Measurements from ENCODE around the gene TMEM217. TPM values are rescaled to one million over a fixed set of nuclear protein-coding genes. Genes with fewer than 3 reads are reported as not detected.
"Not testable (repeated sequence)": the region's sequence is repeated elsewhere in the genome, so short reads cannot be mapped to it uniquely, and the experiment has no call there.

Gene TMEM217
- total and polyA plus RNA-seq, 5 experiments from 2014 or later = 0.24 to 0.96 (median 0.54) TPM

DNA sequence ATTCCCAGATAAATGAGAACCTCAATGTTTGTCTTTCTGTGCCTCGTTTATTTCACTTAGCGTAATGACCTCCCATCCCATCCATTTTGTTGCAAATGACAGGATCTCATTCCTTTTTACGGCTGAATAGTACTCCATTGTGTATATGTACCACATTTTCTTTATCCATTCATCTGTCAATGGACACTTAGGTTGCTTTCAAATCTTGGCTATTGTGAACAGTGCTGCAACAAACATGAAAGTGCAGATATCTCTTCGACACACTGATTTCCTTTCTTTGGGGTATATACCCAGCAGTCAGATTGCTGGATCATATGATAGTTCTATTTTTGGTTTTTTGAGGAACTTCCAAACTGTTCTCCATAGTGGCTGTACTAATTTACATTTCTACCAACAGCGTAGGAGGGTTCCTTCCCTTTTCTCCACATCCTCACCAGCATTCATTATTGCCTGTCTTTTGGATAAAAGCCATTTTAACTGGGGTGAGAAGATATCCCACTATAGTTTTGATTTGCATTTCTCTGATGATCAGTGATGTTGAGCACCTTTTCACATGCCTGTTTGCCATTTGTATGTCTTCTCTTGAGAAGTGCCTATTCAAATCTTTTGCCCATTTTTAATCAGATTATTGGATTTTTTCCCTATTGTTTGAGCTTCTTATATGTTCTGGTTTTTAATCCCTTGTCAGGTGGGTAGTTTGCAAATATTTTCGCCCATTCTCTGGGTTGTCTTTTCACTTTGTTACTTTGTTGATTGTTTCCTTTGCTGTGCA is 71.8 kb downstream of the TMEM217 start:
- H3K27ac Mint-ChIP-seq = peak overlapping the region; percentile 87 to 97 (median 92)
- not testable (repeated sequence) for H3K36me3 Mint-ChIP-seq, H3K27me3 Mint-ChIP-seq, DNase-seq, ATAC-seq, H3K9me3 Mint-ChIP-seq
- H3K4me1 Mint-ChIP-seq = peaks cover 19 to 80% (median 57%) of the 10 kb centered on the region in 4 donors
- POLR2A ChIA-PET = interaction anchor here (0.6 to 2.9 kb wide), 10 partner anchors 10 to 157 kb away, joined by 3 to 19 read pairs (median 5); no protein-coding TSS in a partner anchor
- H3K4me3 Mint-ChIP-seq = peak overlapping the region in 8 of 10 donors; percentile 37 to 72 (median 61)

DNA sequence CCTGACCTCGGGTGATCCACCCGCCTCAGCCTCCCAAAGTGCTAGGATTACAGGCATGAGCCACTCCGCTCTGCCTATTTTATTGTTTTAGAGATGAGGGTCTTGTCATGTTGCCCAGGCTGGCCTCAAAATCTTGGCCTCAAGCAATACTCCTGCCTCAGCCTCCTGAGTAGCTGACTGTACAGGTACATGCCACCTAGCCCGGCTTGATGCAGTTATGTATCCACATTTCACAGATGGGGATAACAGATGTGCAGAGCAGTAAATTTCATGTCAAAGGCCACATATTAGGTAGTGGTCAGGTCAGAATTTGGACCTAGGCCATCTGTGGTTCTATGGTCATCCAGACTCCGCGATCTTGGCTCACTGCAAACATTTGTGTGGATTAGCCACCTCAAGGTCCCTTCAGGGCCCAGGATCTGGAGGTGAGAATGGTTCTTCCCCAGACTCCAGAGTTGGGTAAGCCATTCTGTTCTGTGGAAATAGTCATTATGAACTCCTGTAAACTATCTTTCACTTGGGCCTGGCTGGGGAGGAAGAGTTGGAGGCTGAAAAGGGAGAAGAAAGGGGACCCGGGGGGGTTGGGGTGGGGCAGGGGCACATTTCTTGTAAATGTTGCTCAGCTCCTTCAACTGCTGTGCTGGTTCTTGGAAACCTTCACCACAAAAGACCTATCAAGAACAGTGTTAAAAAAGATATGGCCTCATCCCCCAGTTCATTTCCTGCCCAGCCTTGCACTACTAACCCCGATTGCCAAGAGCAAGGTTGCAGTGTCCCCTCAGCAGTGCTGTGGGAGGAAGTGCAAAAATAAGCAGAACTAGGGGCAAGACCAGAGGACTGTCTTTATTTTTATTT is 75.0 kb downstream of the TMEM217 start:
- peaks cover 0 to 4% (median 0%) of the 10 kb centered on the region in 9 donors for H3K9me3 Mint-ChIP-seq
- peaks cover 18 to 72% (median 56%) of the 10 kb centered on the region in 4 donors for H3K4me1 Mint-ChIP-seq
- H3K27me3 Mint-ChIP-seq = no peaks in the 10 kb centered on the region
- H3K4me3 Mint-ChIP-seq = peak overlapping the region; percentile 48 to 85 (median 68)
- H3K36me3 Mint-ChIP-seq = peaks cover 0 to 2% (median 0%) of the 10 kb centered on the region in 3 donors
- POLR2A ChIA-PET = interaction anchor here (0.6 to 3.6 kb wide), 3 partner anchors 8 to 28 kb away, joined by 4 to 27 read pairs (median 6); no protein-coding TSS in a partner anchor
- peak overlapping the region; percentile 84 to 99 (median 92) for H3K27ac Mint-ChIP-seq
- ATAC-seq = peak; percentile 94 to 99
- peak in 9 of 10 donors; percentile 54 to 81 (median 62) for DNase-seq

DNA sequence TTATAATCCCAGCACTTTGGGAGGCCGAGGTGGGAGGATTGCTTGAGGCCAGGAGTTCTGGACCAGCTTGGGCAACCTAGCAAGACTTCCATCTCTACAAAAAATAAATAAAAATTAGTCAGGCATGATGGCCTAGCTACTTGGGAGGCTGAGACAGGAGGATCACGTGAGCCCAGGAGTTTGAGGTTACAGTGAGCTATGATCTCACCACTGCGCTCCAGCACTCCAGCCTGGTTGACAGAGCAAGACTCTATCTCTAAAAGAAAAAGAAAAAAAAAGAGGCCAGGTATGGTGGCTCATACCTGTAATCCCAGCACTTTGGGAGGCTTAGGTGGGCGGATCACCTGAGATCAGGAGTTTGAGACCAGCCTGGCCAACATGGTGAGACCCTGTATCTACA is 77.3 kb downstream of the TMEM217 start:
- POLR2A ChIA-PET = interaction anchor here (0.7 to 1.0 kb wide), 3 partner anchors 23 to 132 kb away, joined by 3 read pairs; no protein-coding TSS in a partner anchor
- peak overlapping the region in 4 of 10 donors; percentile 28 to 95 (median 50) for H3K27ac Mint-ChIP-seq
- H3K4me1 Mint-ChIP-seq = peaks cover 21 to 73% (median 55%) of the 10 kb centered on the region in 4 donors
- peak overlapping the region in 1 of 10 donors; percentile 2 for H3K4me3 Mint-ChIP-seq
- peaks cover 0 to 10% (median 0%) of the 10 kb centered on the region in 3 donors for H3K36me3 Mint-ChIP-seq
- not testable (repeated sequence) for H3K9me3 Mint-ChIP-seq, H3K27me3 Mint-ChIP-seq, DNase-seq, ATAC-seq

- POLR2A ChIA-PET = interaction anchor here (0.6 to 1.4 kb wide), 2 partner anchors 8 to 33 kb away, joined by 3 to 4 read pairs; no protein-coding TSS in a partner anchor
- peak overlapping the region in 3 of 10 donors; percentile 28 to 95 (median 66) for H3K27ac Mint-ChIP-seq
- no peaks in the 10 kb centered on the region for H3K27me3 Mint-ChIP-seq
- H3K36me3 Mint-ChIP-seq = peaks cover 4 to 16% (median 5%) of the 10 kb centered on the region in 3 donors
- DNase-seq (no peak), ATAC-seq (no peak)
- H3K4me3 Mint-ChIP-seq = no peak overlapping the region
- H3K9me3 Mint-ChIP-seq = no peaks in the 10 kb centered on the region
- H3K4me1 Mint-ChIP-seq = peaks cover 24 to 74% (median 57%) of the 10 kb centered on the region in 4 donors
These were observed 77.9 kb downstream of the TMEM217 start for GRCh38 chr6:37180075-37180474.

DNA sequence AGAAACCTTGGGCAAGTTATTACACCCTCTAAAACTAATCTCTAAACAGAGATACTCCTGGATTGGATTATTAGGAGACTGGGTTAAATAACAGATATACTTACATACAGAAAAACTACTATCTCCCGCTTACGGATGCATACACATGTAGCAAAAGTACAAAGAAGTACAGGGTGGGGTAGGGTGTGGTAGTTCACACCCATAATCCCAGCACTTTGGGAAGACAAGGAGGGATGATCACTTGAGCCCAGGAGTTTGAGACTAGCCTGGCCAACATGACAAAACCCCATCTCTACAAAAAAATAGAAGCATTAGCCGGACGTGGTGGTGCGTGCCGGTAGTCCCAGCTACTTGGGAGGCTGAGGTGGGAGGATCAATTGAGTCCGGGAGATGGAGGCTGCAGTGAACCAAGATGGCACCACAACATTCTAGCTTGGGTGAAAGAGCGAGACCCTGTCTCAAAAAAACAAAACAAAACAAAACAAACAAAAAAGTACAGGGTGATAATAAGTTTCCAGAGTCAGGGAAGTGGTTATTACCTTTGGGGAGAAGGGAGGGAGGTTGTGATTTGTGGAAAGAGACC is 79.9 kb downstream of the TMEM217 start:
- DNase-seq = no peak
- no peak for ATAC-seq
- no peaks in the 10 kb centered on the region for H3K9me3 Mint-ChIP-seq
- no peaks in the 10 kb centered on the region for H3K27me3 Mint-ChIP-seq
- peaks cover 22 to 36% (median 23%) of the 10 kb centered on the region in 3 donors for H3K36me3 Mint-ChIP-seq
- POLR2A ChIA-PET = interaction anchor here (1.4 to 11.2 kb wide), 2 partner anchors 29 to 154 kb away, joined by 6 to 205 read pairs; no protein-coding TSS in a partner anchor
- peak overlapping the region; percentile 69 to 99 (median 86) for H3K27ac Mint-ChIP-seq
- H3K4me3 Mint-ChIP-seq = peak overlapping the region in 7 of 10 donors; percentile 24 to 76 (median 41)
- H3K4me1 Mint-ChIP-seq = peaks cover 40 to 82% (median 68%) of the 10 kb centered on the region in 4 donors

- Mint-ChIP-seq H3K36me3 (peaks cover 23 to 44% (median 31%) of the 10 kb centered on the region in 3 donors), H3K27ac (peak overlapping the region; percentile 72 to 99 (median 86)), H3K27me3 (no peaks in the 10 kb centered on the region), H3K4me1 (peaks cover 40 to 81% (median 70%) of the 10 kb centered on the region in 4 donors), H3K9me3 (no peaks in the 10 kb centered on the region), H3K4me3 (peak overlapping the region in 9 of 10 donors; percentile 26 to 76 (median 49))
- DNase-seq = no peak
- no peak for ATAC-seq
- POLR2A ChIA-PET = interaction anchor here (1.0 to 11.2 kb wide), 6 partner anchors 10 to 153 kb away, joined by 6 to 205 read pairs (median 13); no protein-coding TSS in a partner anchor
These were observed 80.6 kb downstream of the TMEM217 start for GRCh38 chr6:37177077-37177934.

DNA sequence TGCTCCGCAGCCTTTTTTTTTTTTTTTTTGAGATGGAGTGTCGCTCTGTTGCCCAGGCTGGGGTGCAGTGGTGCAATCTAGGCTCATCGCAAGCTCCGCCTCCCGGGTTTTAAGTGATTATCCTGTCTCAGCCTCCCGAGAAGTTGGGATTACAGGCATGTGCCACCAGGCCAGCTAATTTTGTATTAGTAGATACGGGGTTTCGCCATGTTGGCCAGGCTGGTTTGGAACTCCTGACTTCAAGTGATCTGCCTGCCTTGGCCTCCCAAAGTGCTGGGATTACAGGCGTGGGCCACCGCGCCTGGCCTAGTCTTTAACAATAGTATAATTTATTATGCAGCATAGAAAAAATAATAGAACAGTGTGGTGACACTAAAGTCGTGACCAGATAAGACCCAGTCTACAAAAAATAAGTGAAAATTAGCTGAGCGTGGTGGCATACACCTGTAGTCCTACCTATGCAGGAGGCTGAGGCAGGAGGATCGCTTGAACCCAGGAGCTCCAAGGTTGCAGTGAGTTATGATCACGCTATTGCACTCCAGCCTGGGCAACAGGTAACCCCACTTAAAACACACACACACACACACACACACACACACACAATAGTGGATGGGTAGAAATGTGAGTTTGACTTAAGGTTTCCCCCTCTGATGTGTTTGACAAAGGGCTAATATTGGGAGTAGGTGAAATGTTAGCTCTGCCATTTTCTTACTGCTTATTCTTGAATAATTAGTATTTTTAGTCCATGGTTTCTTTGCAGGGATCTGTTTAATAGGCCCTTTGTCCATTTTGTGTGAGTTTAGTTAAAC is 81.5 kb downstream of the TMEM217 start:
- POLR2A ChIA-PET = interaction anchor here (0.6 to 11.2 kb wide), 8 partner anchors 10 to 291 kb away, joined by 3 to 205 read pairs (median 9); partner anchors contain the start of gene C6orf89
- ATAC-seq (no peak), DNase-seq (no peak)
- Mint-ChIP-seq H3K36me3 (peaks cover 29 to 52% (median 37%) of the 10 kb centered on the region in 3 donors), H3K27me3 (no peaks in the 10 kb centered on the region), H3K4me1 (peaks cover 42 to 81% (median 70%) of the 10 kb centered on the region in 4 donors), H3K9me3 (no peaks in the 10 kb centered on the region), H3K4me3 (peak overlapping the region in 9 of 10 donors; percentile 37 to 99 (median 94)), H3K27ac (peak overlapping the region; percentile 40 to 99 (median 94))

- peaks cover 42 to 75% (median 69%) of the 10 kb centered on the region in 4 donors for H3K4me1 Mint-ChIP-seq
- DNase-seq = no peak
- H3K36me3 Mint-ChIP-seq = peaks cover 29 to 58% (median 42%) of the 10 kb centered on the region in 3 donors
- no peaks in the 10 kb centered on the region for H3K27me3 Mint-ChIP-seq
- peak overlapping the region; percentile 85 to 99 (median 94) for H3K27ac Mint-ChIP-seq
- POLR2A ChIA-PET = interaction anchor here (0.6 to 11.2 kb wide), 10 partner anchors 9 to 290 kb away, joined by 3 to 205 read pairs (median 3); partner anchors contain the start of gene C6orf89
- H3K4me3 Mint-ChIP-seq = peak overlapping the region; percentile 90 to 99 (median 97)
- ATAC-seq = no peak
- no peaks in the 10 kb centered on the region for H3K9me3 Mint-ChIP-seq
These were observed 82.3 kb downstream of the TMEM217 start for GRCh38 chr6:37175332-37176267.

DNA sequence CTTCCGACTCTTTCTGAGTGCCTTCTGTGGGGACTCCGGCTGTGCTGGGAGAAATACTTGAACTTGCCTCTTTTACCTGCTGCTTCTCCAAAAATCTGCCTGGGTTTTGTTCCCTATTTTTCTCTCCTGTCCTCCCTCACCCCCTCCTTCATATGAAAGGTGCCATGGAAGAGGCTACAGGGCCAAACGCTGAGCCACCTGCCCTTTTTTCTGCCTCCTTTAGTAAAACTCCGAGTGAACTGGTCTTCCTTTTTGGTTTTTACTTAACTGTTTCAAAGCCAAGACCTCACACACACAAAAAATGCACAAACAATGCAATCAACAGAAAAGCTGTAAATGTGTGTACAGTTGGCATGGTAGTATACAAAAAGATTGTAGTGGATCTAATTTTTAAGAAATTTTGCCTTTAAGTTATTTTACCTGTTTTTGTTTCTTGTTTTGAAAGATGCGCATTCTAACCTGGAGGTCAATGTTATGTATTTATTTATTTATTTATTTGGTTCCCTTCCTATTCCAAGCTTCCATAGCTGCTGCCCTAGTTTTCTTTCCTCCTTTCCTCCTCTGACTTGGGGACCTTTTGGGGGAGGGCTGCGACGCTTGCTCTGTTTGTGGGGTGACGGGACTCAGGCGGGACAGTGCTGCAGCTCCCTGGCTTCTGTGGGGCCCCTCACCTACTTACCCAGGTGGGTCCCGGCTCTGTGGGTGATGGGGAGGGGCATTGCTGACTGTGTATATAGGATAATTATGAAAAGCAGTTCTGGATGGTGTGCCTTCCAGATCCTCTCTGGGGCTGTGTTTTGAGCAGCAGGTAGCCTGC is 83.2 kb downstream of the TMEM217 start:
- Mint-ChIP-seq H3K4me1 (peaks cover 42 to 71% (median 65%) of the 10 kb centered on the region in 4 donors), H3K36me3 (peaks cover 29 to 58% (median 42%) of the 10 kb centered on the region in 3 donors), H3K4me3 (peak overlapping the region; percentile 90 to 99 (median 97)), H3K27ac (peak overlapping the region; percentile 85 to 99 (median 94)), H3K27me3 (no peaks in the 10 kb centered on the region), H3K9me3 (peaks cover 0 to 2% (median 0%) of the 10 kb centered on the region in 9 donors)
- POLR2A ChIA-PET = interaction anchor here (0.7 to 11.2 kb wide), 10 partner anchors 8 to 151 kb away, joined by 3 to 205 read pairs (median 13); no protein-coding TSS in a partner anchor
- ATAC-seq = no peak
- DNase-seq = no peak

All from naive thymus-derived CD8-positive, alpha-beta T cell (primary cell).